Measurements from ENCODE around the gene GBGT1.

The GBGT1 gene

DNA sequence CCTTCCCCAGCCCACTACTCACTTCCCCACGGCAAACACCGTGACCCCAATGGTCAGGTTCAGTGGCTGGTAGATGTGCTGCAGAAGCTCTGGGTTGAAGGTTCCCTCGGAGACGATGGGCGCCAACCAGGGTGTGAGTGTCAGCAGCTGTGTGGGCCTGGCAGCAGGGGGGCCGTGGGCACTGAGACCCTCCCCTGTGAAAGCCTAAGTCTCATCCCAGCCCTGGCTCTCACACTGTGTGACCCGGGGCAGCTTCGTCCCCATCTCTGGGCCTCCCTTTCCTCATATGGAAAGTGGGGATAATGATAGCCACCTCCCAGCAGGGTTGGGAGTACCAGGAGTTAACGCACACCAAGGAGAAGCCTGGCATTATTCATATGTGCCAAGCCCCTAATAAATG lies 8.6 kb downstream of the GBGT1 start:
- Histone ChIP-seq H3K4me1 (ENCODE audit: insufficient read depth, low read length, severe bottlenecking) (no peaks in the 10 kb centered on the region), H3K9ac (ENCODE audit: low read length) (no peak overlapping the region), H3K27ac (ENCODE audit: low read depth, low read length, poor library complexity, severe bottlenecking) (no peak overlapping the region), H3K9me3 (ENCODE audit: low read length) (no peaks in the 10 kb centered on the region), H3K27me3 (ENCODE audit: insufficient read depth, low read length) (no peaks in the 10 kb centered on the region; the same call in 1 of the 2 replicates), H3F3A (ENCODE audit: insufficient read depth, low read length) (no peaks in the 10 kb centered on the region), H4K20me1 (ENCODE audit: insufficient read depth, low read length) (no peaks in the 10 kb centered on the region), H3K4me2 (ENCODE audit: low read length) (no peak overlapping the region), H3K9me2 (ENCODE audit: low read depth, low read length) (no peaks in the 10 kb centered on the region), H2AFZ (ENCODE audit: low read length) (no peak overlapping the region), H3K4me3 (ENCODE audit: low read depth, low read length, poor library complexity, severe bottlenecking) (no peak overlapping the region), H3K36me3 (ENCODE audit: insufficient read depth, low read length) (no peaks in the 10 kb centered on the region), H3K79me2 (ENCODE audit: insufficient read depth, low read length) (no peaks in the 10 kb centered on the region)
- TF ChIP-seq, protein P1, sequence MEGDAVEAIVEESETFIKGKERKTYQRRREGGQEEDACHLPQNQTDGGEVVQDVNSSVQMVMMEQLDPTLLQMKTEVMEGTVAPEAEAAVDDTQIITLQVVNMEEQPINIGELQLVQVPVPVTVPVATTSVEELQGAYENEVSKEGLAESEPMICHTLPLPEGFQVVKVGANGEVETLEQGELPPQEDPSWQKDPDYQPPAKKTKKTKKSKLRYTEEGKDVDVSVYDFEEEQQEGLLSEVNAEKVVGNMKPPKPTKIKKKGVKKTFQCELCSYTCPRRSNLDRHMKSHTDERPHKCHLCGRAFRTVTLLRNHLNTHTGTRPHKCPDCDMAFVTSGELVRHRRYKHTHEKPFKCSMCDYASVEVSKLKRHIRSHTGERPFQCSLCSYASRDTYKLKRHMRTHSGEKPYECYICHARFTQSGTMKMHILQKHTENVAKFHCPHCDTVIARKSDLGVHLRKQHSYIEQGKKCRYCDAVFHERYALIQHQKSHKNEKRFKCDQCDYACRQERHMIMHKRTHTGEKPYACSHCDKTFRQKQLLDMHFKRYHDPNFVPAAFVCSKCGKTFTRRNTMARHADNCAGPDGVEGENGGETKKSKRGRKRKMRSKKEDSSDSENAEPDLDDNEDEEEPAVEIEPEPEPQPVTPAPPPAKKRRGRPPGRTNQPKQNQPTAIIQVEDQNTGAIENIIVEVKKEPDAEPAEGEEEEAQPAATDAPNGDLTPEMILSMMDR (IDR thresholded peaks at IDR 0.05; ENCODE audit: low read length): no peak
- no peak for TF ChIP-seq EZH2 (IDR thresholded peaks at IDR 0.05; ENCODE audit: borderline replicate concordance, low read length)

- H3K79me2 ChIP-seq (ENCODE audit: insufficient read depth, low read length): no peaks in the 10 kb centered on the region
- no peak for TF ChIP-seq EZH2 (IDR thresholded peaks at IDR 0.05; ENCODE audit: borderline replicate concordance, low read length)
- TF ChIP-seq, protein P1 (IDR thresholded peaks at IDR 0.05; ENCODE audit: low read length): no peak
- no peaks in the 10 kb centered on the region for H4K20me1 ChIP-seq (ENCODE audit: insufficient read depth, low read length)
- no peak overlapping the region for H2AFZ ChIP-seq (ENCODE audit: low read length)
- H3K9ac ChIP-seq (ENCODE audit: low read length): no peak overlapping the region
- no peaks in the 10 kb centered on the region for H3K9me2 ChIP-seq (ENCODE audit: low read depth, low read length)
- no peaks in the 10 kb centered on the region; the same call in 1 of the 2 replicates for H3K27me3 ChIP-seq (ENCODE audit: insufficient read depth, low read length)
- H3K4me1 ChIP-seq (ENCODE audit: insufficient read depth, low read length, severe bottlenecking): peaks cover 5% of the 10 kb centered on the region
- no peak overlapping the region for H3K4me3 ChIP-seq (ENCODE audit: low read depth, low read length, poor library complexity, severe bottlenecking)
- no peaks in the 10 kb centered on the region for H3K36me3 ChIP-seq (ENCODE audit: insufficient read depth, low read length)
- no peak overlapping the region for H3K27ac ChIP-seq (ENCODE audit: low read depth, low read length, poor library complexity, severe bottlenecking)
- H3K9me3 ChIP-seq (ENCODE audit: low read length): no peaks in the 10 kb centered on the region
- no peak overlapping the region for H3K4me2 ChIP-seq (ENCODE audit: low read length)
- H3F3A ChIP-seq (ENCODE audit: insufficient read depth, low read length): no peaks in the 10 kb centered on the region
These were observed 9.4 kb downstream of the GBGT1 start for GRCh38 chr9:133154097-133154989.

- Histone ChIP-seq H3K9me2 (ENCODE audit: low read depth, low read length) (no peaks in the 10 kb centered on the region), H2AFZ (ENCODE audit: low read length) (no peak overlapping the region), H3K27ac (ENCODE audit: low read depth, low read length, poor library complexity, severe bottlenecking) (no peak overlapping the region), H3K79me2 (ENCODE audit: insufficient read depth, low read length) (no peaks in the 10 kb centered on the region), H3F3A (ENCODE audit: insufficient read depth, low read length) (no peaks in the 10 kb centered on the region), H3K36me3 (ENCODE audit: insufficient read depth, low read length) (no peaks in the 10 kb centered on the region), H3K9me3 (ENCODE audit: low read length) (no peaks in the 10 kb centered on the region), H4K20me1 (ENCODE audit: insufficient read depth, low read length) (no peaks in the 10 kb centered on the region), H3K4me1 (ENCODE audit: insufficient read depth, low read length, severe bottlenecking) (peaks cover 5% of the 10 kb centered on the region), H3K4me2 (ENCODE audit: low read length) (no peak overlapping the region), H3K9ac (ENCODE audit: low read length) (no peak overlapping the region), H3K27me3 (ENCODE audit: insufficient read depth, low read length) (no peaks in the 10 kb centered on the region; the same call in 1 of the 2 replicates), H3K4me3 (ENCODE audit: low read depth, low read length, poor library complexity, severe bottlenecking) (no peak overlapping the region)
- TF ChIP-seq EZH2 (IDR thresholded peaks at IDR 0.05; ENCODE audit: borderline replicate concordance, low read length): no peak
- TF ChIP-seq, protein P1 (IDR thresholded peaks at IDR 0.05; ENCODE audit: low read length): no peak
These were observed 10.3 kb downstream of the GBGT1 start for GRCh38 chr9:133153227-133154096.

Data from OCI-LY1 (cell line).